HG02571 (cell line): ENCODE results near the gene PSMA5.
"Not testable (repeated sequence)": the region's sequence is repeated elsewhere in the genome, so short reads cannot be mapped to it uniquely, and the experiment has no call there.

Experiments
- ATAC-seq: cut with Tn5 transposase; IDR thresholded peaks from one replicate; pipeline ENCODE4 v1.9.1; 2021; ENCODE audit warnings: mild to moderate bottlenecking, moderate library complexity; ENCODE audit not compliant: unreplicated experiment

The PSMA5 gene

DNA sequence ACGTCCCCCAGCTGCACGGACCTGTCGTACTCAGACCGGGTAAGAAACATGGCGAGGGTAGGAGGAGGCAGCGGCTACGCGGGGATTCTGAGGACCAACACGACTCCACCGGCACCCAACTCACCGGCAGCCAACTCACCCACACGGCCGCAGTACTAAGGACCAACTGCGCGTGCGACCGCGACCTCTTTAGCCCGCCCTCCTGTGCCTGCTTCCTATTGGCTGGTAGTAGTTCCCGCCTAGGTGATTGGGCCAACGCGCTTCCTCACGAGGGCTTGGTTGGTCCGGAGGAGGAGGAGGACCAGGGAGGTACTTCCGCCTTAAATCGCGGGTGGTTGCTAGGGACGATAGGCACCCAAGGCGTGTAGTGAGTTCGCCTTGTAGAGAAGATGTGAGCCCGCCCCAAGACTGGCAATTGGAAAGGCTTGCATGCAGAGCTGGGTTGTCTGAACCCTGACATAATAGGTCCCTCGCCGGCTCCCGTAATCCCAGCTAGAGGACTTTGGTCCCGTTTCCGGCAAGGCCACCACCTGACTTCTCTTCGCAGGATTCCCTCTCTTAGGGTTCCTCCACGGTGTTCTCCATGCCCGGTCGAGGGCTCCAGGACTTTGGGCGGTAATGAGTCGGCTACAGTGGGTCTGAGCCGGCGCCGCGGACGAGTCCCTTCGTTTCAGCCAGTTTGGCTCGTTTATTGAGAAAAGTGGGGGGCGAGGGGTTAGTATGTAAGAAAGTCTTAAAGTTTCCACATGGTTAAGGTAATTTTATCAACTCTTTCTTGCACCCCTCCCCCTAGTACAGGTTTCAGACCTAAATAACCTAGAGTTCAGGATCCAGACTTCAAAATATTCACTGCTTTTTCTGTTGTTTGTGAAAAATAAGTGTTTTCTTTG is at the start of gene PSMA5:
Gene PSMA5, minus strand, starts transcription at position 168 of the 890 bp plus-strand sequence. Its CDS starts 118 bp downstream, at position 50.
- peak; percentile 97 for ATAC-seq

DNA sequence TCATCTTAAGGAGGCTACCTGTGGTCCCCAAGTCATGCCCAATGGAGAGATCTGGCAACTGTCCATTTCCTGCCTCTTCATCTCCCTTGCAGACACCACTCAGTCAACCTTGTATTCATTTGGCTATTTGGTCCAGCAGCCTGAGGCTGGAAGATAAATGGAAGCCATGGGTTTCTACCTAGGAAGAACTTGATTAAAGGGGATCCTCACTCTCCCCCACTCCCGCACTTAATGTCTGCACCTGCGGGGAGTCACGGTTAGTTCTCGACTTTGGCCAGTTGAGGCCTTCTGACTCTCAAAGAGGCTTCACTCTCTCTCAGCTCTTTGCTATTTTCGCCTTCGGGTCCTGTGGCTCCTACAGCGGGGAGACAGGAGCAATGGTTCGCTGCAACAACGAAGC is 49.0 kb upstream of the PSMA5 start:
- no peak for ATAC-seq

- no peak for ATAC-seq
These were observed 48.4 kb upstream of the PSMA5 start for GRCh38 chr1:109474697-109475096.

GRCh38 chr1:109473284-109474057 is 47.2 kb upstream of the PSMA5 start:
- ATAC-seq, result not testable (repeated sequence)

- no peak for ATAC-seq
These were observed 46.5 kb upstream of the PSMA5 start for GRCh38 chr1:109472779-109473178.

GRCh38 chr1:109470245-109470644 is 44.0 kb upstream of the PSMA5 start:
- no peak for ATAC-seq

GRCh38 chr1:109468903-109469302 is 42.7 kb upstream of the PSMA5 start:
- ATAC-seq, result no peak

GRCh38 chr1:109468061-109468460 is 41.8 kb upstream of the PSMA5 start:
- ATAC-seq, result no peak

DNA sequence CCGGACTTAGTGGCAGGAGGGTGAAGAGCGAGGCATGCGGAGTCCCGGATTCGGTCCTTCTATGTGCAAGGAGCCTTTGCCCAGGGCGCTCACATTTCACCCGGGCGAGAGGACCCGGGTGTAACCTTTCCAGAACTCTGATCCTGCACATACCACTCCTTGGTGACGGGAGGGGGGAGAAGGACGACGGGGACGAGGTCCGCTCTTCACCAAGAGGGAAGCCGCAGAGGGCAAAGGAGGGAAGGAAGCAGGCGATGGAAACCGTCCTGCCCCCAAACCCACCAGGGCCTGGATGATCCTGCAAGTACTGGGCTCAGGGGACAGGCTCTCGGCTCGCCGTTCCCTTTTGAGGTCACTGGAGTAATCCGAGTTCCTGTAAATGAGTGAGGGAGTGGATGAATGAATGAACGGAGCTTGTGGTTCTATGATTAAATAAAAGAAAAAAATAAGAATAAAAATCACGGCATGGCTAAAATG is 41.1 kb upstream of the PSMA5 start:
- ATAC-seq, result no peak

- ATAC-seq, result no peak
These were observed 40.4 kb upstream of the PSMA5 start, which contains the start of gene SYPL2 for GRCh38 chr1:109466452-109467300. Gene SYPL2 (plus strand): TSS chr1:109466546. CDS start chr1:109466844, 298 bp downstream.

GRCh38 chr1:109466125-109466451 is 39.8 kb upstream of the PSMA5 start:
- no peak for ATAC-seq

DNA sequence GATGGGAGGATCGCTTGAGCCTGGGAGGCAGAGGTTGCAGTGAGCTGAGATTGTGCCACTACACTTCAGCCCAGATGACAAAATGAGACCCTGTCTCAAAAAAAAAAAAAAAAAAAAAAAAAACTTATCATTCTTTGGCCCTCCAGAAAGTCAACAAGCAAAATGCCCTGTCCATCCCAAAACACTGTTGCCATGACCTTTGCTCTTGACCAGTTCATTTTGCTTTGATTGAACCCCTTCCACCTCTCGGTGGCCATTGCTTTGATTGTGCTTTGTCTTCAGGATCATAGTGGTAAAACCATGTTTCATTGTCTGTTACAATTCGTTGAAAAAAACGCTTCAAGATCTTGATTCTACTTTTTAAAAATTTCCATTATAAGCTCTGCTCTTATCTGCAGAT is 31.6 kb upstream of the PSMA5 start:
- no peak for ATAC-seq

DNA sequence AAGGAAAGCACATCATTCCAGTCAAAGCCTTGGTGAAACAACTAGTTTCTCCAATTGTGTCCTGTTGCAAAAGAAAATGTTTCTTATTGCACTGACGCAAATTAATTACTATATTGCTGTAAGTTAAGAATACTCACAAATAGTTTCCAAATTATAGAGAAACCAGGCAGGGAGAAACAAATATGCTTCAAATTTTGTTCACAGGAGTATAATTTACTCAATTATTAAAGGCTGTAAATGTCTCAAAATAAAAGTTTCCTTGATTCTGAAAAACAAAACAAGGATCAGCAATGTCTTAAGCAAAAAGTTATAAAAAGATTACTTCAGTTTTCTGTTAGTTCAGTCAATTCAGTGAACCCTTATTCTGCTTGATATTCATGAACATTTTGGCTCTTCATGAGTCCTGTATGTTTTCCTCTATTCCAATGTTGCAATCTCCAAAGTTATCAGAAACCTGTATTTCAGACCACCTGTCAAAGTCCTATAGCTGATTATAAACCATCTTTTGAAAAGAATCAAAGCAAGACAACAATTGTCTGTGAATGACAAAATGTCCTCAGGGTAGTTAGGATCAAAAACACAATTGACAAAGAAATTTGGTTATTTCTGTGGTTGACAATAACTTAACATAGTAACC is 28.4 kb upstream of the PSMA5 start:
- ATAC-seq, result no peak

- ATAC-seq, result no peak
These were observed 21.3 kb upstream of the PSMA5 start for GRCh38 chr1:109447524-109447923.

DNA sequence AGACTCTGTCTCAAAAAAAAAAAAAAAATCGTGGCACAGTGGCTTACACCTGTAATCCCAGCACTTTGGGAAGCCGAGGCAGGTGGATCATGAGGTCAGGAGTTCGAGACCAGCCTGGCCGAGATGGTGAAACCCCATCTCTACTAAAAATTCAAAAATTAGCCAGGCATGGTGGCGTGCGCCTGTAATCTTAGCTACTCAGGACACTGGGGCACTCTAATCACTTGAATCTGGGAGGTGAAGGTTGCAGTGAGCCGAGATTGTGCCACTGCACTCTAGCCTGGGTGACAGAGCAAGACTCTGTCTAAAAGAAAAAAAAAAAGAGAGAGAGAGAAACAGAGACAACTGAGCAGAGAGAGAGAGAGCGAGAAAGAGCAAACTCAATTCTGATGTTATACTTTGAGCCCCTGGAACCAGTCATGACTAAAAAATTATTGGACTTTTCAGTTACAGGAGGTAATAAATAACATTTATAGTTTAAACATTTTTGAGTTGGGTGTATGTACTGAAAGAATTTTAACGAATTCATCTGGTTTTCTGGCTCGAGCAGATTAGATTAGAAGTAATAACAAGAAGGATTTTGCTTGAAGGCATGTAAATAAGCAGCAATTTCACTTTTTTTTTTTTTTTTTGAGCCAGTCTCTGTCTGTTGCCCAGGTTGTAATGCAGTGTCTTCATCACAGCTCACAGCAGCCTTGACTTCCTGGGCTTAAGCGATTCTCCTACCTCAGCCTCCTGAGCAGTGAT is 19.9 kb upstream of the PSMA5 start:
- ATAC-seq, result not testable (repeated sequence)

DNA sequence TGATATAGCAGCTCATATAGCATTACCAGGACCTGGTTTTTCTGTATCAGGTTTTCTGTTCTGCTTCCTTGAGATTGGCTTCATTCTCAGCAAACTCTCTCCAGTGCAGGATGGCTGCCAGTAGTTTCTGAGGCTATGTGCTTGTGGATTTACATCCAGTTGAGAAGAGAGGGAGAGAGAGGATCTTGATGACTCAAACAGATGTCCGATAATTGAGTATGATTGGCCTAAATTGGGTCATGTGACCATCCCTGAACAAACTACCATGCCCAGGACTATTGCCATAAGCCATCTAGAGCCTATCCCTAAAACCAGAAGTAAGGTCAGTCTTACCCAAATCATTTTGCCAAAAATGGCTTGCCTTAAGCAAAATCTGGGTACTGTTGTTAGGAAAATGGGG is 18.1 kb upstream of the PSMA5 start:
- no peak for ATAC-seq

DNA sequence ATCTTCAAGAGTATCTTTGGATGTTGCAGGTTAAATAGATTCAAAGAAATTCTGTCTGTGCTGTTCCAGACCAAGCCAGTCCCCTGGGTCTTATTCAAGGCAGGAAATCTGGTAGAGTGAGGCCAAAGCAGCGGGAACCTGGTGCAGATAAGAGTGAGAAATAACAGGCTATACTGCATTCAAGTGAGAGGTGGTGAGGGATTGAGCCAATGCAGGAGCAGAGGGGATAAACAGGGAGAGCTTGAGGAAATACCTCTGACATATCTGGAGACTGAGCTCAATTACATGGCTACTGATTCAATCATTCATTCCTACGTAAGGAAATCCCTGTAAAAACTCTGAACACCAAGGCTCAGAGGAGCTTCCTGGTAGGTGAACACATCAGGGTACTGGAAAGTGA is 17.2 kb upstream of the PSMA5 start:
- ATAC-seq, result no peak

GRCh38 chr1:109441069-109441468 is 14.8 kb upstream of the PSMA5 start:
- no peak for ATAC-seq

GRCh38 chr1:109438798-109439297 is 12.6 kb upstream of the PSMA5 start:
- no peak for ATAC-seq

DNA sequence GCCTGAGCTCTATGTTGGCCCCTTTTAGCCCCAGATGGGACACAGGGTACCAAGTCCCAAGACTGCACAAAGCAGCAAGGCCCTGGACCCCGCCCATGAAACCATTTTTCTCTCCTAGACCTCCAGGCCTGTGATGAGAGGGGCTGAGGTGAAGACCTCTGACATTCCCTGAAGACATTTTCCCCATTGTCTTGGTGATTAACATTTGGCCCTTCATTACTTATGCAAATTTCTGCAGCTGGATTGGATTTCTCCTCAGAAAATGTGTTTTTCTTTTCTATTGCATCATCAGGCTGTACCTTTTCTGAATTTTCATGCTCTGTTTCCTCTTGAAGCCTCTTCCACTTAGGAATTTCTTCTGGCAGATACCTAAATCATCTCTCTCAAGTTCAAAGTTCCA is 8.2 kb upstream of the PSMA5 start:
- no peak for ATAC-seq
